Uterus (tissue), 2 donors: Measurements from ENCODE around the gene PTPRN2.

ENCODE experiments used
- POLR2A ChIP-seq, 2 donors: fragments of 450-650 bp; IDR thresholded peaks; one replicate each; pipeline ENCODE4 v1.6.1; 2016; ENCODE audit warnings: antibody characterized with exemption in 2 of 2, mild to moderate bottlenecking in 1 of 2, moderate library complexity in 1 of 2
- TF ChIP-seq, protein P1 (sequence below), 4 experiments: fragments of 200-600 bp in 2 of 4; fragments of 450-650 bp in 2 of 4; sonication (generic) in 2 of 4; IDR thresholded peaks; one replicate each; pipeline ENCODE4 v1.5.1; 2016 to 2019; ENCODE audit warnings: antibody characterized with exemption in 4 of 4, mild to moderate bottlenecking in 2 of 4, moderate library complexity in 1 of 4

DNA sequence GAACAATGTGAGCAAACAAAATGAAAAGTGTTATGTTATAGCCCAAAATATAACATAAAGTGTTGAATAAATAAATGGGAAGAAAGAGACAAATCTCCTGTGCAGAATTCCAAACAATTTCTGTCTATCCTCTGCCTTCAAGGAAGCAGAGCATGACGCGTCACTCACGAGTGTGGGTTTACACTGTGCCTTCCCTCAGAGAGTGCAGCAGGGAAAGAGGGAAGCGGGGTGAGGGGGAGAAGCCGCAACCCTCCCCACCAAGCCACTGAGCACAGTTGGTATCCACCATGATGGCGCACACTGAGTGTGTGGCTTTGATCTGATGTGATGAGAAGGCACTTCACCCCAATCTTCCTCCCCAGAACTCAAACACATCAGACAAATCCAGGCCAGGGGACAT is 74.8 kb downstream of the PTPRN2 start:
- TF ChIP-seq, protein P1, sequence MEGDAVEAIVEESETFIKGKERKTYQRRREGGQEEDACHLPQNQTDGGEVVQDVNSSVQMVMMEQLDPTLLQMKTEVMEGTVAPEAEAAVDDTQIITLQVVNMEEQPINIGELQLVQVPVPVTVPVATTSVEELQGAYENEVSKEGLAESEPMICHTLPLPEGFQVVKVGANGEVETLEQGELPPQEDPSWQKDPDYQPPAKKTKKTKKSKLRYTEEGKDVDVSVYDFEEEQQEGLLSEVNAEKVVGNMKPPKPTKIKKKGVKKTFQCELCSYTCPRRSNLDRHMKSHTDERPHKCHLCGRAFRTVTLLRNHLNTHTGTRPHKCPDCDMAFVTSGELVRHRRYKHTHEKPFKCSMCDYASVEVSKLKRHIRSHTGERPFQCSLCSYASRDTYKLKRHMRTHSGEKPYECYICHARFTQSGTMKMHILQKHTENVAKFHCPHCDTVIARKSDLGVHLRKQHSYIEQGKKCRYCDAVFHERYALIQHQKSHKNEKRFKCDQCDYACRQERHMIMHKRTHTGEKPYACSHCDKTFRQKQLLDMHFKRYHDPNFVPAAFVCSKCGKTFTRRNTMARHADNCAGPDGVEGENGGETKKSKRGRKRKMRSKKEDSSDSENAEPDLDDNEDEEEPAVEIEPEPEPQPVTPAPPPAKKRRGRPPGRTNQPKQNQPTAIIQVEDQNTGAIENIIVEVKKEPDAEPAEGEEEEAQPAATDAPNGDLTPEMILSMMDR (IDR thresholded peaks at IDR 0.05), result no peak
- TF ChIP-seq POLR2A (IDR thresholded peaks at IDR 0.05), result no peak
